GM23338 (cell line): ENCODE data around the gene LEMD1. TPM values are rescaled to one million over a fixed set of nuclear protein-coding genes. Genes with fewer than 3 reads are reported as not detected.

Experiments
- ATAC-seq: fragments of 200-7000 bp; cut with Tn5 transposase; 3 replicates; pipeline ENCODE4 v1.9.1; 2020
- DNase-seq: peaks from one replicate; pipeline ENCODE4 v3.0.0-alpha.2; 2015; ENCODE audit warnings: low spot score
- H2AFZ ChIP-seq: fragments of 200-600 bp; sonication (generic); 2 replicates; pipeline ENCODE4 v1.8.0; 2016; ENCODE audit warnings: antibody characterized with exemption, mild to moderate bottlenecking, moderate library complexity
- H3F3A ChIP-seq: fragments of 200-600 bp; sonication (generic); replicated peaks from 2 replicates; pipeline ENCODE4 v1.8.0; 2017; ENCODE audit warnings: antibody characterized with exemption, mixed run types, low read depth
- H3K27ac ChIP-seq: fragments of 200-600 bp; sonication (generic); 2 replicates; pipeline ENCODE4 v1.6.1; 2016; ENCODE audit warnings: low read depth
- H3K27me3 ChIP-seq: fragments of 200-600 bp; sonication (generic); 2 replicates; pipeline ENCODE4 v1.8.0; 2016; ENCODE audit warnings: mild to moderate bottlenecking, mixed run types, moderate library complexity; ENCODE audit not compliant: insufficient read depth
- H3K36me3 ChIP-seq: fragments of 200-600 bp; sonication (generic); 2 replicates; pipeline ENCODE4 v1.8.0; 2016; ENCODE audit warnings: mild to moderate bottlenecking; ENCODE audit not compliant: insufficient read depth
- H3K4me1 ChIP-seq: fragments of 200-600 bp; sonication (generic); 2 replicates; pipeline ENCODE4 v1.8.0; 2016; ENCODE audit warnings: mild to moderate bottlenecking, moderate library complexity; ENCODE audit not compliant: insufficient read depth
- H3K4me2 ChIP-seq: fragments of 200-600 bp; sonication (generic); 2 replicates; pipeline ENCODE4 v1.7.1; 2017; ENCODE audit warnings: mixed run types
- H3K4me3 ChIP-seq: fragments of 200-600 bp; sonication (generic); 2 replicates; pipeline ENCODE4 v1.6.1; 2016; ENCODE audit warnings: mixed run types
- H3K79me2 ChIP-seq: fragments of 200-600 bp; sonication (generic); replicated peaks from 2 replicates; pipeline ENCODE4 v1.8.0; 2017; ENCODE audit warnings: mild to moderate bottlenecking; ENCODE audit not compliant: insufficient read depth
- H3K9me2 ChIP-seq: fragments of 200-600 bp; sonication (generic); 2 replicates; pipeline ENCODE4 v1.8.0; 2017; ENCODE audit not compliant: insufficient read depth
- H4K20me1 ChIP-seq: fragments of 200-600 bp; sonication (generic); replicated peaks from 2 replicates; pipeline ENCODE4 v1.8.0; 2017; ENCODE audit warnings: mild to moderate bottlenecking; ENCODE audit not compliant: insufficient read depth
- H3K27ac Mint-ChIP-seq: 2 replicates; pipeline ENCODE4 v1.8.0; 2020; ENCODE audit warnings: inconsistent platforms, mild to moderate bottlenecking, moderate library complexity, mixed read lengths
- H3K27me3 Mint-ChIP-seq: 3 replicates; pipeline ENCODE4 v1.8.0; 2022; ENCODE audit warnings: low read depth, mild to moderate bottlenecking, moderate library complexity, mixed read lengths, inconsistent platforms; ENCODE audit not compliant: insufficient read depth, poor library complexity
- H3K36me3 Mint-ChIP-seq: 3 replicates; pipeline ENCODE4 v1.8.0; 2021; ENCODE audit warnings: low read depth, mild to moderate bottlenecking, inconsistent platforms, moderate library complexity, mixed read lengths
- H3K4me1 Mint-ChIP-seq: 3 replicates; pipeline ENCODE4 v1.8.0; 2020; ENCODE audit warnings: mild to moderate bottlenecking, inconsistent platforms, mixed read lengths
- H3K4me3 Mint-ChIP-seq: 3 replicates; pipeline ENCODE4 v1.8.0; 2021; ENCODE audit warnings: moderate library complexity, mild to moderate bottlenecking, inconsistent platforms, mixed read lengths
- H3K9me3 Mint-ChIP-seq: 3 replicates; pipeline ENCODE4 v1.8.0; 2020; ENCODE audit warnings: moderate library complexity, mild to moderate bottlenecking, inconsistent platforms, mixed read lengths
- CREB1 ChIP-seq: fragments of 250-450 bp; sonication (Bioruptor Pico); IDR thresholded peaks from 2 replicates; pipeline ENCODE4 v1.5.0; 2020; ENCODE audit warnings: low read depth, mild to moderate bottlenecking, moderate library complexity
- EZH2 ChIP-seq: fragments of 200-600 bp; sonication (generic); IDR thresholded peaks from one replicate; pipeline ENCODE4 v1.8.0; 2017; ENCODE audit warnings: antibody characterized with exemption, mild to moderate bottlenecking, low read depth; ENCODE audit not compliant: unreplicated experiment
- JUNB ChIP-seq: IDR thresholded peaks from one replicate; pipeline ENCODE4 v1.6.1; 2016; ENCODE audit warnings: antibody characterized with exemption; ENCODE audit not compliant: unreplicated experiment
- NANOG ChIP-seq: IDR thresholded peaks from 2 replicates; pipeline ENCODE4 v1.6.1; 2016; ENCODE audit warnings: antibody characterized with exemption, borderline replicate concordance
- STAT1 ChIP-seq: IDR thresholded peaks from one replicate; pipeline ENCODE4 v1.6.1; 2016; ENCODE audit warnings: antibody characterized with exemption; ENCODE audit not compliant: unreplicated experiment
- ZNF114 ChIP-seq: fragments of 250-450 bp; sonication (Bioruptor Pico); IDR thresholded peaks from 2 replicates; pipeline ENCODE4 v1.5.0; 2020; ENCODE audit warnings: mild to moderate bottlenecking, moderate library complexity
- ZNF331 ChIP-seq: fragments of 250-450 bp; sonication (Bioruptor Pico); IDR thresholded peaks from 2 replicates; pipeline ENCODE4 v1.5.0; 2020; ENCODE audit warnings: low read depth, mild to moderate bottlenecking, moderate library complexity
- polyA plus RNA-seq: library from polyadenylated mRNA; unstranded; fragments of >200 nt; fragmentation: Nextera tagmentation; extraction: Ambion mirVana; gene quantifications from 2 replicates; pipeline ENCODE4 v1.2.1, GENCODE V29; 2016
- total RNA-seq: library from RNA; depleted of rRNA; stranded (reverse); fragments of >200 nt; shearing (Covaris generic); gene quantifications from 2 replicates; pipeline ENCODE4 v1.2.3, GENCODE V29; 2014
- TF ChIP-seq, protein P1 (sequence below), 2 experiments: fragments of 200-600 bp in 1 of 2; sonication (generic) in 1 of 2; conservative IDR thresholded peaks; 2 replicates each; pipeline versions ENCODE4 v1.5.1 to v1.6.1; 2016 to 2017; ENCODE audit warnings: antibody characterized with exemption in 2 of 2, low read depth in 2 of 2, mild to moderate bottlenecking in 2 of 2, moderate library complexity in 1 of 2
- TF ChIP-seq, protein P2 (sequence below): IDR thresholded peaks from one replicate; pipeline ENCODE4 v1.6.1; 2018; ENCODE audit warnings: antibody characterized with exemption; ENCODE audit not compliant: unreplicated experiment
- TF ChIP-seq, protein P3 (sequence below): fragments of 250-450 bp; sonication (Bioruptor Pico); IDR thresholded peaks from 2 replicates; pipeline ENCODE4 v1.5.0; 2020; ENCODE audit warnings: mild to moderate bottlenecking, moderate library complexity
- TF ChIP-seq, protein P4 (sequence below): IDR thresholded peaks from 2 replicates; pipeline ENCODE4 v1.6.1; 2016; ENCODE audit warnings: antibody characterized with exemption

Gene LEMD1
- total and polyA plus RNA-seq, 2 experiments from 2014 or later = 4.7 to 10.7 TPM

DNA sequence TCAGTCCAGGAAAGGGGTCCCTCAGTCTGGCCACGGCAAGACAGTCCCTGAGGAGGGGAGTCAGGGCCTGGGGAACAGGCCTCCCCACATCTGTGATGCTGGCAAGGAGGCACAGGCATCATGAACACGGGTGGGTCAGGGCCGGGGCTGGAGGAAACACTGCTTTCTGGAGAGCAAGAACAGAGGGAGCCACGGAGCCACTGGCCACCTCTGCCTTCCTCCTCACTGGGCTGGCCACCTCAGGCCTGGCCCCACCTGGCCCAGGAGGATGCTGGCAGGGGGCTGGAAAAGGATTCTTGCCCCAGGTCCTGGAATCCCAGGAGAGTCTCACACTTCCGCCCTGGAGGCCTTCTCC is 18.2 kb upstream of the LEMD1 start:
- H3K9me3 Mint-ChIP-seq = no peaks in the 10 kb centered on the region
- Histone ChIP-seq H3K79me2 (no peaks in the 10 kb centered on the region), H3K4me1 (peaks cover 69% of the 10 kb centered on the region), H3K36me3 (no peaks in the 10 kb centered on the region), H3K27ac (no peak overlapping the region), H4K20me1 (0 out of 2 replicates have a peak, but pooled peaks cover 7% of the 10 kb centered on the region), H3K4me2 (peak overlapping the region; percentile 77; the same call in 1 of the 2 replicates), H3F3A (peaks cover 20% of the 10 kb centered on the region; the same call in 1 of the 2 replicates), H2AFZ (no peak overlapping the region), H3K9me2 (no peaks in the 10 kb centered on the region), H3K27me3 (0 out of 2 replicates have a peak, but pooled peaks cover 5% of the 10 kb centered on the region), H3K4me3 (no peak overlapping the region)
- H3K27me3 Mint-ChIP-seq = peaks cover 60% of the 10 kb centered on the region
- no peak overlapping the region for H3K27ac Mint-ChIP-seq
- H3K36me3 Mint-ChIP-seq = peaks cover 5% of the 10 kb centered on the region; the same call in 2 of the 3 replicates
- TF ChIP-seq ZNF114 (CRISPR knock-in tag) (no peak), NANOG (no peak), STAT1 (no peak), JUNB (no peak), CREB1 (CRISPR knock-in tag) (no peak), ZNF331 (CRISPR knock-in tag) (no peak), EZH2 (no peak)
- TF ChIP-seq, protein P1, sequence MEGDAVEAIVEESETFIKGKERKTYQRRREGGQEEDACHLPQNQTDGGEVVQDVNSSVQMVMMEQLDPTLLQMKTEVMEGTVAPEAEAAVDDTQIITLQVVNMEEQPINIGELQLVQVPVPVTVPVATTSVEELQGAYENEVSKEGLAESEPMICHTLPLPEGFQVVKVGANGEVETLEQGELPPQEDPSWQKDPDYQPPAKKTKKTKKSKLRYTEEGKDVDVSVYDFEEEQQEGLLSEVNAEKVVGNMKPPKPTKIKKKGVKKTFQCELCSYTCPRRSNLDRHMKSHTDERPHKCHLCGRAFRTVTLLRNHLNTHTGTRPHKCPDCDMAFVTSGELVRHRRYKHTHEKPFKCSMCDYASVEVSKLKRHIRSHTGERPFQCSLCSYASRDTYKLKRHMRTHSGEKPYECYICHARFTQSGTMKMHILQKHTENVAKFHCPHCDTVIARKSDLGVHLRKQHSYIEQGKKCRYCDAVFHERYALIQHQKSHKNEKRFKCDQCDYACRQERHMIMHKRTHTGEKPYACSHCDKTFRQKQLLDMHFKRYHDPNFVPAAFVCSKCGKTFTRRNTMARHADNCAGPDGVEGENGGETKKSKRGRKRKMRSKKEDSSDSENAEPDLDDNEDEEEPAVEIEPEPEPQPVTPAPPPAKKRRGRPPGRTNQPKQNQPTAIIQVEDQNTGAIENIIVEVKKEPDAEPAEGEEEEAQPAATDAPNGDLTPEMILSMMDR (conservative IDR thresholded peaks at IDR 0.05; ENCODE audit: low read depth in 2 of 2) = no peak
- TF ChIP-seq, protein P2, sequence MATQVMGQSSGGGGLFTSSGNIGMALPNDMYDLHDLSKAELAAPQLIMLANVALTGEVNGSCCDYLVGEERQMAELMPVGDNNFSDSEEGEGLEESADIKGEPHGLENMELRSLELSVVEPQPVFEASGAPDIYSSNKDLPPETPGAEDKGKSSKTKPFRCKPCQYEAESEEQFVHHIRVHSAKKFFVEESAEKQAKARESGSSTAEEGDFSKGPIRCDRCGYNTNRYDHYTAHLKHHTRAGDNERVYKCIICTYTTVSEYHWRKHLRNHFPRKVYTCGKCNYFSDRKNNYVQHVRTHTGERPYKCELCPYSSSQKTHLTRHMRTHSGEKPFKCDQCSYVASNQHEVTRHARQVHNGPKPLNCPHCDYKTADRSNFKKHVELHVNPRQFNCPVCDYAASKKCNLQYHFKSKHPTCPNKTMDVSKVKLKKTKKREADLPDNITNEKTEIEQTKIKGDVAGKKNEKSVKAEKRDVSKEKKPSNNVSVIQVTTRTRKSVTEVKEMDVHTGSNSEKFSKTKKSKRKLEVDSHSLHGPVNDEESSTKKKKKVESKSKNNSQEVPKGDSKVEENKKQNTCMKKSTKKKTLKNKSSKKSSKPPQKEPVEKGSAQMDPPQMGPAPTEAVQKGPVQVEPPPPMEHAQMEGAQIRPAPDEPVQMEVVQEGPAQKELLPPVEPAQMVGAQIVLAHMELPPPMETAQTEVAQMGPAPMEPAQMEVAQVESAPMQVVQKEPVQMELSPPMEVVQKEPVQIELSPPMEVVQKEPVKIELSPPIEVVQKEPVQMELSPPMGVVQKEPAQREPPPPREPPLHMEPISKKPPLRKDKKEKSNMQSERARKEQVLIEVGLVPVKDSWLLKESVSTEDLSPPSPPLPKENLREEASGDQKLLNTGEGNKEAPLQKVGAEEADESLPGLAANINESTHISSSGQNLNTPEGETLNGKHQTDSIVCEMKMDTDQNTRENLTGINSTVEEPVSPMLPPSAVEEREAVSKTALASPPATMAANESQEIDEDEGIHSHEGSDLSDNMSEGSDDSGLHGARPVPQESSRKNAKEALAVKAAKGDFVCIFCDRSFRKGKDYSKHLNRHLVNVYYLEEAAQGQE = no peak
- TF ChIP-seq, protein P3, sequence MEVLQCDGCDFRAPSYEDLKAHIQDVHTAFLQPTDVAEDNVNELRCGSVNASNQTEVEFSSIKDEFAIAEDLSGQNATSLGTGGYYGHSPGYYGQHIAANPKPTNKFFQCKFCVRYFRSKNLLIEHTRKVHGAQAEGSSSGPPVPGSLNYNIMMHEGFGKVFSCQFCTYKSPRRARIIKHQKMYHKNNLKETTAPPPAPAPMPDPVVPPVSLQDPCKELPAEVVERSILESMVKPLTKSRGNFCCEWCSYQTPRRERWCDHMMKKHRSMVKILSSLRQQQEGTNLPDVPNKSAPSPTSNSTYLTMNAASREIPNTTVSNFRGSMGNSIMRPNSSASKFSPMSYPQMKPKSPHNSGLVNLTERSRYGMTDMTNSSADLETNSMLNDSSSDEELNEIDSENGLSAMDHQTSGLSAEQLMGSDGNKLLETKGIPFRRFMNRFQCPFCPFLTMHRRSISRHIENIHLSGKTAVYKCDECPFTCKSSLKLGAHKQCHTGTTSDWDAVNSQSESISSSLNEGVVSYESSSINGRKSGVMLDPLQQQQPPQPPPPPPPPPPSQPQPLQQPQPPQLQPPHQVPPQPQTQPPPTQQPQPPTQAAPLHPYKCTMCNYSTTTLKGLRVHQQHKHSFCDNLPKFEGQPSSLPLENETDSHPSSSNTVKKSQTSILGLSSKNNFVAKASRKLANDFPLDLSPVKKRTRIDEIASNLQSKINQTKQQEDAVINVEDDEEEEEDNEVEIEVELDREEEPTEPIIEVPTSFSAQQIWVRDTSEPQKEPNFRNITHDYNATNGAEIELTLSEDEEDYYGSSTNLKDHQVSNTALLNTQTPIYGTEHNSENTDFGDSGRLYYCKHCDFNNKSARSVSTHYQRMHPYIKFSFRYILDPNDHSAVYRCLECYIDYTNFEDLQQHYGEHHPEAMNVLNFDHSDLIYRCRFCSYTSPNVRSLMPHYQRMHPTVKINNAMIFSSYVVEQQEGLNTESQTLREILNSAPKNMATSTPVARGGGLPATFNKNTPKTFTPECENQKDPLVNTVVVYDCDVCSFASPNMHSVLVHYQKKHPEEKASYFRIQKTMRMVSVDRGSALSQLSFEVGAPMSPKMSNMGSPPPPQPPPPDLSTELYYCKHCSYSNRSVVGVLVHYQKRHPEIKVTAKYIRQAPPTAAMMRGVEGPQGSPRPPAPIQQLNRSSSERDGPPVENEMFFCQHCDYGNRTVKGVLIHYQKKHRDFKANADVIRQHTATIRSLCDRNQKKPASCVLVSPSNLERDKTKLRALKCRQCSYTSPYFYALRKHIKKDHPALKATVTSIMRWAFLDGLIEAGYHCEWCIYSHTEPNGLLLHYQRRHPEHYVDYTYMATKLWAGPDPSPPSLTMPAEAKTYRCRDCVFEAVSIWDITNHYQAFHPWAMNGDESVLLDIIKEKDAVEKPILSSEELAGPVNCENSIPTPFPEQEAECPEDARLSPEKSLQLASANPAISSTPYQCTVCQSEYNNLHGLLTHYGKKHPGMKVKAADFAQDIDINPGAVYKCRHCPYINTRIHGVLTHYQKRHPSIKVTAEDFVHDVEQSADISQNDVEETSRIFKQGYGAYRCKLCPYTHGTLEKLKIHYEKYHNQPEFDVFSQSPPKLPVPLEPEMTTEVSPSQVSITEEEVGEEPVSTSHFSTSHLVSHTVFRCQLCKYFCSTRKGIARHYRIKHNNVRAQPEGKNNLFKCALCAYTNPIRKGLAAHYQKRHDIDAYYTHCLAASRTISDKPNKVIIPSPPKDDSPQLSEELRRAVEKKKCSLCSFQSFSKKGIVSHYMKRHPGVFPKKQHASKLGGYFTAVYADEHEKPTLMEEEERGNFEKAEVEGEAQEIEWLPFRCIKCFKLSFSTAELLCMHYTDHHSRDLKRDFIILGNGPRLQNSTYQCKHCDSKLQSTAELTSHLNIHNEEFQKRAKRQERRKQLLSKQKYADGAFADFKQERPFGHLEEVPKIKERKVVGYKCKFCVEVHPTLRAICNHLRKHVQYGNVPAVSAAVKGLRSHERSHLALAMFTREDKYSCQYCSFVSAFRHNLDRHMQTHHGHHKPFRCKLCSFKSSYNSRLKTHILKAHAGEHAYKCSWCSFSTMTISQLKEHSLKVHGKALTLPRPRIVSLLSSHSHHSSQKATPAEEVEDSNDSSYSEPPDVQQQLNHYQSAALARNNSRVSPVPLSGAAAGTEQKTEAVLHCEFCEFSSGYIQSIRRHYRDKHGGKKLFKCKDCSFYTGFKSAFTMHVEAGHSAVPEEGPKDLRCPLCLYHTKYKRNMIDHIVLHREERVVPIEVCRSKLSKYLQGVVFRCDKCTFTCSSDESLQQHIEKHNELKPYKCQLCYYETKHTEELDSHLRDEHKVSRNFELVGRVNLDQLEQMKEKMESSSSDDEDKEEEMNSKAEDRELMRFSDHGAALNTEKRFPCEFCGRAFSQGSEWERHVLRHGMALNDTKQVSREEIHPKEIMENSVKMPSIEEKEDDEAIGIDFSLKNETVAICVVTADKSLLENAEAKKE (CRISPR knock-in tag) = no peak
- TF ChIP-seq, protein P4, sequence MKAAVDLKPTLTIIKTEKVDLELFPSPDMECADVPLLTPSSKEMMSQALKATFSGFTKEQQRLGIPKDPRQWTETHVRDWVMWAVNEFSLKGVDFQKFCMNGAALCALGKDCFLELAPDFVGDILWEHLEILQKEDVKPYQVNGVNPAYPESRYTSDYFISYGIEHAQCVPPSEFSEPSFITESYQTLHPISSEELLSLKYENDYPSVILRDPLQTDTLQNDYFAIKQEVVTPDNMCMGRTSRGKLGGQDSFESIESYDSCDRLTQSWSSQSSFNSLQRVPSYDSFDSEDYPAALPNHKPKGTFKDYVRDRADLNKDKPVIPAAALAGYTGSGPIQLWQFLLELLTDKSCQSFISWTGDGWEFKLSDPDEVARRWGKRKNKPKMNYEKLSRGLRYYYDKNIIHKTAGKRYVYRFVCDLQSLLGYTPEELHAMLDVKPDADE = no peak
- ATAC-seq = no peak
- H3K4me3 Mint-ChIP-seq = no peak overlapping the region
- no peak for DNase-seq
- peaks cover 78% of the 10 kb centered on the region for H3K4me1 Mint-ChIP-seq
